Hematopoietic multipotent progenitor cell treated with erythropoietin and hydrocortisone succinate and interleukin-3 and kit ligand, for 17 days (in vitro differentiated cells): ENCODE data around the gene POSTN.
"Not testable (repeated sequence)": the region's sequence is repeated elsewhere in the genome, so short reads cannot be mapped to it uniquely, and the experiment has no call there.

Source experiments
- DNase-seq: peaks from one replicate; pipeline ENCODE4 v3.0.0-alpha.2; 2015; ENCODE audit warnings: low spot score

POSTN gene

DNA sequence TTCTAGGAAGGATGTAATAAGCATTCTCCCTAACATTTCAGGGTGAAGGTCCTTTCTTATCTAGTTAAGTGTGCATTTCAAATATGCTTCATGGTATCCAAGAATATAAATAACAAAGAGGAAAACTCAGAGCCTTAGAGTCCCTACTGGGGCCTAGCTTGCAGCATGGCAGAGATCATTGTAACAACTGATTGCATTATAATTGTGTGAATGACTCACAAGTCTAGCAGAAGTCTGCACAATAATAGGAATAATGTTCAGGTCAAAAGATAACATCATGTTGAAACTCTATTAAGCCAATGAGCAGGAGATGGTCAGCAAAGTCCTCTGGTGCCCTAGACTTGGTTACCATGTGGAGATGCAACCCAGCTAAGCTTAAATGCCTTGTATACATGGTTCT, 3.4 kb downstream of the POSTN start:
- no peak for DNase-seq

- no peak for DNase-seq
Measured at GRCh38 chr13:37594550-37594949, 4.0 kb downstream of the POSTN start.

- DNase-seq = not testable (repeated sequence)
Measured at GRCh38 chr13:37589381-37589780, 9.2 kb downstream of the POSTN start.

DNA sequence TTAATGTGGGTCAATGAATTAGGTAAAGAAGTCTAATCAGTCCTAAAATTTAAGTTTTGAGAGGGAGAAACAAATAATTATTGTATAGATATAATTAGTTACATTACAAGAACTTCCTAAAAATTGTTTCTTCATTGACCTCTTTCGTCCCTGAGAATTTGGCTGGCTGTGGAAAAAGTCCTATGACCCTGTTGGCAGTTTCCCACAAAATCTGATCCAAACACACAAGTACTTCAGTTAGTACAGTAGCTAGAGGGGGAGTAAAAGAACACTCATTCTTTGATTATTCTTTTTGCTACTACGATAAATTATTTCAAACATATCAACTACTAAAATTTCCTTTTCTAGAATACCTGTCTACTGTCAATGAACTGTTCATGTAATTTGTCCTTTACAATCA, 11.3 kb downstream of the POSTN start:
- DNase-seq = no peak

GRCh38 chr13:37586164-37586563, 12.4 kb downstream of the POSTN start:
- DNase-seq = no peak

DNA sequence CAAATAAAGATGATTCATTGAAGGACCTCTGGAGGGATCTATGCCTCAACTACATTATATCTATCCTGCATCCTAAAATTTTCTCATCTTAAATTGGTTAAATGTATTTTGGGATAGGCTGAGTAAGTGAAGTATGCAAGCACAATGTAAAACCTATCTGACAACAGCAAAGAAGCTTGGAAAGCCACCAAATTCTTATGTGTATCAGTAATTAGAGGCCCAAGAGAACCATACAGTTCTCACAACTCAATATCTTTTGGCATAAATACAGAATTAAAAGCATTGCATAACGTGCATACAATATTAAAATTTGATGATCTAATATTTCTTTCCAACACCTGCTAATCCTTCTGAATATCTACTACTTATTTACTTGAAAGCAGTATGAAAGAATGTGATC, 13.0 kb downstream of the POSTN start:
- DNase-seq = no peak

DNA sequence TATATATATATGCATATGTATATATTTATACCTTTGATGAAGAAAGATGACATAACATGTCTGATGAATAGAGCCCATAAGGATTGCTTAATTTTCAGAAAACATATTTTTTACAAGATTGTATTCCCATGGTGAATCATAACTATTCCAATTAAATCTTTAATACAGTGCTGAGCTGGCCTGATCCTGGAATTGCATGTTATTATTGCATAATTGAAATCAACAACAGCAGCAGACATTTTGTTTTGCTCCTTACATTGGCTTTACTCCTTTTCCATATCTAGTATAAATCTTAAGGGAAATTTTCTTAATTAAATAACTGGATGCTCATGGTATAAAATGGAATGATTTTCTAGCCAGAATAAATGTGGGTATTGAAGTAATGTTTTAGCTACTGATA, 22.0 kb downstream of the POSTN start:
- DNase-seq = no peak

- no peak for DNase-seq
Measured at GRCh38 chr13:37565425-37565824, 33.1 kb downstream of the POSTN start.

- DNase-seq = no peak
Measured at GRCh38 chr13:37561031-37561430, 37.5 kb downstream of the POSTN start.

GRCh38 chr13:37560526-37560925, 38.0 kb downstream of the POSTN start:
- no peak for DNase-seq

GRCh38 chr13:37558766-37559165, 39.8 kb downstream of the POSTN start:
- not testable (repeated sequence) for DNase-seq

- DNase-seq = no peak
Measured at GRCh38 chr13:37546087-37546486, 52.5 kb downstream of the POSTN start.

DNA sequence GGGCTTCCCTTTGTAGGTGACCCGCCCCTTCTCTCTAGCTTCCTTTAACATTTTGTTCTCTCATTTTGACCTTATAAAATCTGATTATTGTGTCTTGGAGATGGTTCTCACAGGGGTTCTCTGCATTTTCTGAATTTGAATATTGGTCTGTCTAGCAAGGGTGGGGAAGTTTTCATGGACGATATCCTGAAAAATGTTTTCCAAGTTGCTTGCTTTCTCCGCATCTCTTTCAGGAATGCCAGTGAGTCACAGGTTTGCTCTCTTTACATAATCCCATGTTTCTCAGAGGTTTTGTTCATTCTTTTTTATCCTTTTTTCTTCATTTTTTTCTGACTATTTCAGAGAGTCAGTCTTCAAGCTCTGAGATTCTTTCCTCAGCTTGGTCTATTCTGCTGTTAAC, 53.6 kb downstream of the POSTN start:
- DNase-seq = no peak

DNA sequence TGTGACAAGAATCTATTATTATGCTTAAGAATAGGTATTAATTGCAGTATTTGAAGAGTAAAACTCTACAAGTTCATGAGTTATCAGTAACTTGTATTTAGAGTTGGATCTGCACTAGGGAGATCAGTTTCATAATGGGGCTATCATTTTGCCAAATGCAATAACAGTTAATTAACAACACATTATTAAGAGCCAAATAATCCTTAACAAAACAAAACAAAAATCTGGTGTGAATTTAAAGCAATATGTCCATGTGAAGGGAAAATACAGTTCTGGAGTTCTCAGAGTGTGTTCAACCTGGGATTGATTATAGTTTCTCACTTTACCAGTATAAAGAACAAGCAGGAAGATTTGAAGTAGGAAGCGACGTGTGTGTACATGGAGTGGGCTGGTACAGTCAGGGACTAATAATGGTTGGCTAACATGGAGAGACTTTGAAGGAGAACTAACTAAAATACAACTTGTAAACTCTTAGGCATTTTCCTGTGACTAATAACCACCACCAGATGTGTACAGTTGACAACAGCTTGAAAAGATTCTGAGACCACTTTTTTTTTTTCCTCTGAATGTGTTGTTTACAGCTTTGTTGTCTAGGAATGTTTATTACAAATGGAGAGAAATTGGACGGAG, 58.5 kb downstream of the POSTN start:
- DNase-seq = no peak

- no peak for DNase-seq
Measured at GRCh38 chr13:37539170-37539569, 59.4 kb downstream of the POSTN start.

DNA sequence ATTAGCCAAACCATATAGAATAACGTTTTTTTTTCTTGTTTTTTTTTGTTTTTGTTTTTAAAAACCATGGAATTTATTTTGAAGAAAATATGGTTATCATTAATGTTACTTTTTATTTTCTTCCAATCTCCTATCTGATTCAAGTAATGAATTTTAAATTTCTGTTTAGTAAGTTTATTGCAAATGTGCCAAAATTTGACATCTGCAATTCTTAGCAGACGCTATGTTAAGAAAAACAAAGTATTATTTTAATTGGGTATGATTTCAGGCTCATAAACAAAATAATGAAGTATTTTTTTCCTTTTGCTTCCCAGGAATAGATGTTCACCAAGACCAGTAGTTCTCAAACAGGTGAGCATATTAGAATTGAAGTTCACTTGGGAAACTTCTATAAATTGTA, 63.1 kb downstream of the POSTN start:
- DNase-seq = no peak

- no peak for DNase-seq
Measured at GRCh38 chr13:37534676-37535075, 63.9 kb downstream of the POSTN start.

DNA sequence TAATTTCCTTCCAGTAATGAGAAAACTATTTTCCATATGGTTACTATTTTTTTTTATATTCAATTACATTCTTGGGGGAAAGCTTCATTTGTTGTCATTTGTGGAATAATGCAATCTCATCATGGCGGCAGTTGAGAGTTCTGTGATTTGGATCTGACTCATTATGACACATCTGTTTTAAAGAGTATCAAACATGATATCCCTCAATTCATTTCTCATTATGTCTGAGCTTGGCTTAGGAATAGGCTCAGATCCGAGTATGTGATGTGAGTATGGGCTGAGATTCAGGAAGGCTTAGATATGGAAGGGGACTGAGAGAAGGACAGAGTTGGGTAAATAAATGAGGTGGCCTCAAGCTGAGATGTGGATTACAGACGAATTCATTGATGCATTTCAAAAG, 64.4 kb downstream of the POSTN start:
- DNase-seq = no peak

- no peak for DNase-seq
Measured at GRCh38 chr13:37531049-37531448, 67.5 kb downstream of the POSTN start.

GRCh38 chr13:37529751-37530385, 68.7 kb downstream of the POSTN start:
- DNase-seq = no peak

- DNase-seq = no peak
Measured at GRCh38 chr13:37526710-37527473, 71.7 kb downstream of the POSTN start.

GRCh38 chr13:37515226-37515625, 83.3 kb downstream of the POSTN start:
- DNase-seq = no peak
